H1 (cell line): ENCODE measurements around the gene LPP. TPM values are rescaled to one million over a fixed set of nuclear protein-coding genes. Genes with fewer than 3 reads are reported as not detected.

Source experiments
- CTCF ChIA-PET: fragments of 300-600 bp; sonication (Branson Sonifier 250); formaldehyde crosslinking; loops from one replicate; lab custom pipeline; 2021; ENCODE audit not compliant: partially characterized antibody; lab: Charles Lee
- POLR2A ChIA-PET: fragments of 300-600 bp; sonication (Branson Sonifier 250); formaldehyde crosslinking; loops from one replicate; lab custom pipeline; 2021; ENCODE audit warnings: inconsistent platforms; ENCODE audit not compliant: partially characterized antibody; lab: Charles Lee
- DNase-seq, 2 experiments: peaks; one replicate each; pipeline versions ENCODE4 v3.0.0 to v3.0.0-alpha.2; 2010 to 2022; ENCODE audit warnings: low spot score in 2 of 2, low read depth in 1 of 2, mixed read lengths in 1 of 2
- FAIRE-seq: peaks from 2 replicates; lab custom pipeline; 2011; peaks lifted over from hg19 to GRCh38; lab: Jason Lieb, UNC
- H2AFZ ChIP-seq: 2 replicates; pipeline ENCODE4 v1.8.1; 2012; ENCODE audit warnings: low read length, inconsistent platforms
- H2AK5ac ChIP-seq: 2 replicates; pipeline ENCODE4 v1.6.1; 2013; ENCODE audit warnings: low read depth, low read length
- H2BK120ac ChIP-seq: replicated peaks from 2 replicates; pipeline ENCODE3; 2013; ENCODE audit warnings: low read depth, low read length, inconsistent platforms
- H2BK12ac ChIP-seq: 2 replicates; pipeline ENCODE4 v1.6.1; 2013; ENCODE audit warnings: low read depth, low read length
- H2BK15ac ChIP-seq: 2 replicates; pipeline ENCODE4 v1.6.1; 2013; ENCODE audit warnings: low read length
- H2BK20ac ChIP-seq: 2 replicates; pipeline ENCODE4 v1.6.1; 2013; ENCODE audit warnings: low read length
- H2BK5ac ChIP-seq: 2 replicates; pipeline ENCODE4 v1.6.1; 2013; ENCODE audit warnings: low read depth, low read length
- H3K14ac ChIP-seq: 2 replicates; pipeline ENCODE4 v1.6.1; 2013; ENCODE audit warnings: inconsistent platforms; ENCODE audit not compliant: insufficient read length
- H3K18ac ChIP-seq: 2 replicates; pipeline ENCODE4 v1.6.1; 2013; ENCODE audit warnings: low read length; ENCODE audit errors: extremely low read depth
- H3K23ac ChIP-seq: 2 replicates; pipeline ENCODE4 v1.6.1; 2013; ENCODE audit warnings: inconsistent platforms; ENCODE audit not compliant: insufficient read length
- H3K23me2 ChIP-seq: 2 replicates; pipeline ENCODE4 v1.6.1; 2013; ENCODE audit warnings: low read depth, low read length
- H3K27ac ChIP-seq: 2 replicates; pipeline ENCODE4 v1.6.1; 2011; ENCODE audit warnings: low read depth, low read length, inconsistent platforms
- H3K27me3 ChIP-seq, 4 experiments: replicated peaks in 1 of 4; 1 replicate in 1 of 4; 2 replicates in 3 of 4; pipeline versions ENCODE4 v1.6.1 to v1.8.1; 2011 to 2013; ENCODE audit warnings: low read length in 3 of 4, mild to moderate bottlenecking in 3 of 4, inconsistent platforms in 2 of 4, mixed read lengths in 2 of 4, moderate library complexity in 1 of 4; ENCODE audit not compliant: control insufficient read depth in 3 of 4, insufficient read depth in 3 of 4; ENCODE audit errors: extremely low read depth in 1 of 4
- H3K36me3 ChIP-seq, 4 experiments: 2 replicates each; pipeline versions ENCODE4 v1.6.1 to v1.8.1; 2011 to 2013; ENCODE audit warnings: mild to moderate bottlenecking in 4 of 4, low read length in 3 of 4, moderate library complexity in 2 of 4, control low read depth in 1 of 4, inconsistent platforms in 1 of 4; ENCODE audit not compliant: insufficient read depth in 4 of 4, control insufficient read depth in 2 of 4
- H3K4ac ChIP-seq: replicated peaks from 2 replicates; pipeline ENCODE3; 2013; ENCODE audit warnings: low read length, low read depth, mixed read lengths, inconsistent platforms; ENCODE audit not compliant: insufficient read length
- H3K4me1 ChIP-seq, 4 experiments: replicated peaks in 1 of 4; 1 replicate in 1 of 4; 2 replicates in 3 of 4; pipeline versions ENCODE4 v1.6.1 to v1.8.1; 2011 to 2013; ENCODE audit warnings: low read length in 3 of 4, inconsistent platforms in 2 of 4, mixed read lengths in 1 of 4; ENCODE audit not compliant: insufficient read depth in 4 of 4, control insufficient read depth in 3 of 4
- H3K4me2 ChIP-seq, 2 experiments: 2 replicates each; pipeline versions ENCODE4 v1.6.1 to v1.8.1; 2011 to 2013; ENCODE audit warnings: low read depth in 2 of 2, low read length in 2 of 2, control low read depth in 1 of 2, inconsistent platforms in 1 of 2, mild to moderate bottlenecking in 1 of 2; ENCODE audit not compliant: insufficient read depth in 1 of 2
- H3K4me3 ChIP-seq, 4 experiments: fragments of 200-600, 300-600 bp in 1 of 4; sonication (generic), shearing (Covaris generic), sonication (Bioruptor Twin) in 1 of 4; 2 replicates each; pipeline versions ENCODE4 v1.5.1 to v1.8.1; 2011 to 2016; ENCODE audit warnings: low read length in 4 of 4, low read depth in 3 of 4, control low read depth in 2 of 4, inconsistent platforms in 2 of 4, mild to moderate bottlenecking in 2 of 4, mixed read lengths in 1 of 4, moderate library complexity in 1 of 4; ENCODE audit not compliant: insufficient read depth in 2 of 4; ENCODE audit errors: extremely low read depth in 1 of 4
- H3K56ac ChIP-seq: replicated peaks from 2 replicates; pipeline ENCODE3; 2013; ENCODE audit warnings: low read depth, mild to moderate bottlenecking, mixed read lengths, low read length, inconsistent platforms; ENCODE audit not compliant: insufficient read length
- H3K79me1 ChIP-seq: 2 replicates; pipeline ENCODE4 v1.6.1; 2013; ENCODE audit warnings: low read depth, low read length, control low read depth
- H3K79me2 ChIP-seq, 2 experiments: 2 replicates each; pipeline versions ENCODE4 v1.6.1 to v1.8.1; 2012 to 2013; ENCODE audit warnings: low read length in 2 of 2, mild to moderate bottlenecking in 2 of 2, inconsistent platforms in 1 of 2; ENCODE audit not compliant: insufficient read depth in 2 of 2, control insufficient read depth in 1 of 2
- H3K9ac ChIP-seq, 4 experiments: replicated peaks in 1 of 4; 1 replicate in 1 of 4; 2 replicates in 3 of 4; pipeline versions ENCODE4 v1.6.1 to v1.8.1; 2011 to 2013; ENCODE audit warnings: low read depth in 3 of 4, low read length in 3 of 4, control low read depth in 2 of 4, mild to moderate bottlenecking in 2 of 4, moderate library complexity in 2 of 4, inconsistent platforms in 1 of 4; ENCODE audit errors: extremely low read depth in 1 of 4
- H3K9me3 ChIP-seq, 2 experiments: 2 replicates each; pipeline versions ENCODE4 v1.6.1 to v1.8.1; 2012 to 2013; ENCODE audit warnings: mild to moderate bottlenecking in 2 of 2, moderate library complexity in 2 of 2, control low read depth in 1 of 2, inconsistent platforms in 1 of 2, low read depth in 1 of 2, low read length in 1 of 2, mixed read lengths in 1 of 2; ENCODE audit not compliant: insufficient read depth in 2 of 2
- H4K20me1 ChIP-seq, 2 experiments: replicated peaks in 1 of 2; 2 replicates each; pipeline versions ENCODE3 to v1.8.1; 2011 to 2013; ENCODE audit warnings: inconsistent platforms in 2 of 2, low read length in 2 of 2, mild to moderate bottlenecking in 1 of 2; ENCODE audit not compliant: insufficient read depth in 2 of 2, control insufficient read depth in 1 of 2
- H4K5ac ChIP-seq: 2 replicates; pipeline ENCODE4 v1.6.1; 2013; ENCODE audit warnings: low read length, low read depth, mixed read lengths, inconsistent platforms; ENCODE audit not compliant: insufficient read length
- H4K8ac ChIP-seq: 2 replicates; pipeline ENCODE4 v1.8.0; 2013; ENCODE audit warnings: mild to moderate bottlenecking, moderate library complexity, low read length, inconsistent platforms; ENCODE audit not compliant: insufficient read depth; ENCODE audit errors: extremely low read depth
- H4K91ac ChIP-seq: replicated peaks from 2 replicates; pipeline ENCODE3; 2013; ENCODE audit warnings: low read length, mixed read lengths, inconsistent platforms; ENCODE audit not compliant: insufficient read length
- WGBS, 2 experiments: shearing (Covaris generic) in 1 of 2; methylation state at CpG; one replicate each; pipeline versions ENCODE4 v1.1.6 to v1.1.7; 2013 to 2015; ENCODE audit warnings: low lambda C conversion rate in 2 of 2, mixed read lengths in 2 of 2, inconsistent platforms in 1 of 2, low coverage in 1 of 2, missing lambda C conversion rate in 1 of 2; ENCODE audit not compliant: insufficient replicate concordance in 2 of 2, insufficient coverage in 1 of 2, insufficient read length in 1 of 2; ENCODE audit errors: extremely low coverage in 1 of 2, missing lambda C conversion rate in 1 of 2; 5-methylcytosine and 5-hydroxymethylcytosine counted together
- polyA plus RNA-seq, 7 experiments: library from polyadenylated mRNA; depleted of rRNA in 3 of 7; stranded (reverse) in 5 of 7; unstranded in 2 of 7; fragments of >200 nt in 5 of 7; fragments of 200-250 nt in 2 of 7; gene quantifications; 1 replicate in 5 of 7; 2 replicates in 1 of 7; 4 replicates in 1 of 7; pipeline versions ENCODE4 v1.2.1 to v1.2.3, GENCODE V29; 2011 to 2013; ENCODE audit warnings: missing spikeins in 2 of 7, mixed read lengths in 2 of 7
- total RNA-seq: library from RNA; stranded (reverse); fragmentation: NEBNext Ultra II Directional; extraction: Animal tissue kit (Norgen Biotek cat#: 25700); gene quantifications from 2 replicates; pipeline ENCODE4 v1.2.1, GENCODE V29; 2021

Gene LPP
- total and polyA plus RNA-seq, 2 of the 8 experiments (the other 6 are each of a cell fraction or from before 2014, with no cell fraction given) = 10.0 to 53.3 TPM

- peaks cover 0 to 2% (median 0%) of the 10 kb centered on the region in 4 experiments; a peak in 1 of 7 replicates for H3K27me3 ChIP-seq
- H2BK15ac ChIP-seq = no peak overlapping the region
- H3K79me1 ChIP-seq = peaks cover 9% of the 10 kb centered on the region; the same call in 1 of the 2 replicates
- no peak overlapping the region for H2BK5ac ChIP-seq
- H4K20me1 ChIP-seq = no peaks in the 10 kb centered on the region
- H2BK20ac ChIP-seq = no peak overlapping the region
- no peak overlapping the region for H3K18ac ChIP-seq
- H3K79me2 ChIP-seq = peaks cover 5 to 11% of the 10 kb centered on the region in 2 experiments; a peak in 1 of 4 replicates
- no peak overlapping the region for H3K4ac ChIP-seq
- H3K56ac ChIP-seq = no peak overlapping the region
- no peak overlapping the region for H4K5ac ChIP-seq
- H3K23ac ChIP-seq = no peak overlapping the region
- ChIA-PET POLR2A (no interaction called here), CTCF (interaction anchor here (0.6 to 0.7 kb wide), 2 partner anchors 8 to 10 kb away, joined by 3 read pairs; no protein-coding TSS in a partner anchor)
- H3K23me2 ChIP-seq = no peaks in the 10 kb centered on the region
- H3K4me1 ChIP-seq = peaks cover 0 to 5% (median 0%) of the 10 kb centered on the region in 4 experiments; a peak in 1 of 7 replicates
- no peak overlapping the region for H3K4me2 ChIP-seq
- H3K36me3 ChIP-seq = no peaks in the 10 kb centered on the region
- H2AFZ ChIP-seq = no peak overlapping the region
- no peak overlapping the region for H3K27ac ChIP-seq
- H2BK12ac ChIP-seq = no peak overlapping the region
- H2AK5ac ChIP-seq = no peak overlapping the region
- H3K9me3 ChIP-seq = no peaks in the 10 kb centered on the region
- WGBS, 2 experiments = 89% methylated on average over 3 of the region's 3 CpGs; no CpG with 5 or more reads in 1 of the 2 experiments
- no peak overlapping the region for H3K9ac ChIP-seq
- no peak overlapping the region for H2BK120ac ChIP-seq
- H3K4me3 ChIP-seq = no peak overlapping the region
- H3K14ac ChIP-seq = no peak overlapping the region
- FAIRE-seq (no peak), DNase-seq (no peak)
- H4K8ac ChIP-seq = no peak overlapping the region
- no peak overlapping the region for H4K91ac ChIP-seq
Measured at GRCh38 chr3:188335656-188336055, 181.7 kb downstream of the LPP start.
